K562 (cell line): Measurements from ENCODE around the gene BIRC5. TPM values are rescaled to one million over a fixed set of nuclear protein-coding genes. Genes with fewer than 3 reads are reported as not detected.

Experiments
- ARID2 ChIP-seq: fragments of 450-650 bp; IDR thresholded peaks from 2 replicates; pipeline ENCODE4 v1.6.1; 2017; ENCODE audit warnings: antibody characterized with exemption, mild to moderate bottlenecking
- CHD2 ChIP-seq: IDR thresholded peaks from 2 replicates; pipeline ENCODE4 v1.6.1; 2011; ENCODE audit warnings: low read depth, low read length
- HMG20A ChIP-seq: fragments of 450-650 bp; formaldehyde crosslinking; conservative IDR thresholded peaks from 2 replicates; pipeline ENCODE4 v1.4.0; 2020; ENCODE audit warnings: mild to moderate bottlenecking, mixed read lengths
- LCOR ChIP-seq: sonication (generic); formaldehyde crosslinking; IDR thresholded peaks from 2 replicates; pipeline ENCODE4 v1.8.0; 2022; ENCODE audit warnings: mild to moderate bottlenecking, missing genetic modification reagents
- POLR3A ChIP-seq: IDR thresholded peaks from 2 replicates; pipeline ENCODE4 v1.6.1; 2011; ENCODE audit warnings: borderline replicate concordance, mild to moderate bottlenecking, moderate library complexity; ENCODE audit not compliant: insufficient read length, insufficient read depth; ENCODE audit errors: extremely low read depth
- STAG1 ChIP-seq: sonication (generic); formaldehyde crosslinking; IDR thresholded peaks from 2 replicates; pipeline ENCODE4 v1.5.0; 2020; ENCODE audit warnings: missing genetic modification reagents, borderline replicate concordance
- ZKSCAN3 ChIP-seq: fragments of 250-450 bp; sonication (Bioruptor Pico); IDR thresholded peaks from 2 replicates; pipeline ENCODE4 v1.4.0; 2020
- ZNF133 ChIP-seq: fragments of 250-450 bp; sonication (Bioruptor Pico); IDR thresholded peaks from 2 replicates; pipeline ENCODE4 v1.4.0; 2020; ENCODE audit warnings: mild to moderate bottlenecking
- ZNF263 ChIP-seq: sonication (generic); formaldehyde crosslinking; IDR thresholded peaks from 2 replicates; pipeline ENCODE4 v1.8.0; 2022; ENCODE audit warnings: mild to moderate bottlenecking, missing genetic modification reagents, borderline replicate concordance
- ZNF764 ChIP-seq: fragments of 250-450 bp; sonication (Bioruptor Pico); IDR thresholded peaks from 2 replicates; pipeline ENCODE4 v1.4.0; 2020; ENCODE audit warnings: low read depth, mild to moderate bottlenecking, moderate library complexity
- ZSCAN29 ChIP-seq: fragments of 450-650 bp; IDR thresholded peaks from 2 replicates; pipeline ENCODE4 v1.6.1; 2017
- polyA plus RNA-seq, 8 experiments: library from polyadenylated mRNA; depleted of rRNA in 4 of 8; stranded (reverse) in 5 of 8; unstranded in 3 of 8; fragments of >200 nt; fragmentation: Nextera tagmentation in 2 of 8; fragmentation: Illumina TruSeq in 1 of 8; extraction: Ambion mirVana in 2 of 8; extraction: Trizol in 1 of 8; gene quantifications; 2 replicates each; pipeline versions ENCODE4 v1.2.1 to v1.2.3, GENCODE V29; 2011 to 2014; ENCODE audit warnings: inconsistent platforms in 1 of 8, missing spikeins in 1 of 8
- total RNA-seq, 7 experiments: library from RNA; depleted of rRNA in 6 of 7; stranded (reverse); fragments of >200 nt in 6 of 7; fragmentation: Illumina TruSeq in 2 of 7; extraction: Trizol in 2 of 7; gene quantifications; 2 replicates each; pipeline versions ENCODE4 v1.2.1 to v1.2.3, GENCODE V29; 2011 to 2021; ENCODE audit warnings: low replicate concordance in 1 of 7
- TF ChIP-seq, protein P1 (sequence below): fragments of 250-450 bp; sonication (Bioruptor Pico); IDR thresholded peaks from 2 replicates; pipeline ENCODE4 v1.4.0; 2020; ENCODE audit warnings: mild to moderate bottlenecking
- TF ChIP-seq, protein P2 (sequence below): sonication (generic); formaldehyde crosslinking; IDR thresholded peaks from 2 replicates; pipeline ENCODE4 v1.8.1; 2023; ENCODE audit warnings: mild to moderate bottlenecking, missing genetic modification reagents, moderate library complexity
- TF ChIP-seq, protein P3 (sequence below), 2 experiments: fragments of 450-650 bp; conservative IDR thresholded peaks; 2 replicates each; pipeline ENCODE4 v1.6.1; 2017; ENCODE audit warnings: mild to moderate bottlenecking in 2 of 2, moderate library complexity in 2 of 2
- TF ChIP-seq, protein P4 (sequence below): fragments of 250-450 bp; sonication (Bioruptor Pico); IDR thresholded peaks from 2 replicates; pipeline ENCODE4 v1.8.0; 2021; ENCODE audit warnings: mild to moderate bottlenecking, moderate library complexity
- TF ChIP-seq, protein P5 (sequence below): fragments of 450-650 bp; IDR thresholded peaks from 2 replicates; pipeline ENCODE4 v1.6.1; 2016; ENCODE audit warnings: low read depth, mild to moderate bottlenecking, moderate library complexity
- TF ChIP-seq, protein P6 (sequence below): fragments of 250-450 bp; sonication (Bioruptor Pico); IDR thresholded peaks from 2 replicates; pipeline ENCODE4 v1.5.0; 2021
- TF ChIP-seq, protein P7 (sequence below): fragments of 250-450 bp; sonication (Bioruptor Pico); IDR thresholded peaks from 2 replicates; pipeline ENCODE4 v1.8.0; 2021; ENCODE audit warnings: moderate library complexity, mild to moderate bottlenecking, inconsistent platforms

BIRC5 gene
- total and polyA plus RNA-seq, 9 of the 15 experiments (the other 6 are each of a cell fraction or from before 2014, with no cell fraction given) = 64.4 to 140 (median 101) TPM

DNA sequence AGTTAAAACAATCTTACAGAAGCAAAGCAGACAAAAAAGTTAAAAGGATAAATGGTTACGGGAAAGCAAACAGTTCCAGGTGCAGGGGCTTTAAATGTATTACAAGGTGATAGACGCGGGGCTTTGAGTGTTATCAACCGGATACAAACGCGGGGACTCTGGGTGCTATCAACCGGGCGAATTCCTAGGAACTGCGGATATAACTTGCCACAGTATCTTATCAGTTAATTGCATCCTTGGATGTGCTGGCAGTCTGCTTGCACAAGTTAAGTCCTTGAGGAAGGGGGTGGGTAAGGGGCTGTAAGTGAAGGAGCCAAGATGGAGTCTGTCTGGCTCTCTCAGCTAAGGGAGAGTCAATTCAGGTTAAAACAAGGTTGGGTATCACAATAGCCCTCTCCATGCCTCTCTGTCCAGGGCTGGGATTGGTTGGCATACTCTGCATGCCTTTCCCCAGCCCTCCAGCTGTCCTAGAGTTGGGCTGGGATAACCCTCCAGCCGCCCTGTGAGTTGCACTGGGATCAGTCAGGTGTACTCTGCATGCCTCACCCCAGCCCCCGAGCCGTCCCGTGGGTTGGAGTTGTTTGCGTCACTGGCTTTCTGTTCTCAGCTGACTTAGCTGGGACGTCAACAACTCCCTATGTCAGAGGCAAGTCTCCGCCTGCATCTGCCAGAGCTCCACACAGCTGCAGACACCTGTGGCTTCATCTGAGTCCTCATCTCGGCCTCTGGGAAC, 58.3 kb downstream of the BIRC5 start (continued):
- TF ChIP-seq, protein P1, sequence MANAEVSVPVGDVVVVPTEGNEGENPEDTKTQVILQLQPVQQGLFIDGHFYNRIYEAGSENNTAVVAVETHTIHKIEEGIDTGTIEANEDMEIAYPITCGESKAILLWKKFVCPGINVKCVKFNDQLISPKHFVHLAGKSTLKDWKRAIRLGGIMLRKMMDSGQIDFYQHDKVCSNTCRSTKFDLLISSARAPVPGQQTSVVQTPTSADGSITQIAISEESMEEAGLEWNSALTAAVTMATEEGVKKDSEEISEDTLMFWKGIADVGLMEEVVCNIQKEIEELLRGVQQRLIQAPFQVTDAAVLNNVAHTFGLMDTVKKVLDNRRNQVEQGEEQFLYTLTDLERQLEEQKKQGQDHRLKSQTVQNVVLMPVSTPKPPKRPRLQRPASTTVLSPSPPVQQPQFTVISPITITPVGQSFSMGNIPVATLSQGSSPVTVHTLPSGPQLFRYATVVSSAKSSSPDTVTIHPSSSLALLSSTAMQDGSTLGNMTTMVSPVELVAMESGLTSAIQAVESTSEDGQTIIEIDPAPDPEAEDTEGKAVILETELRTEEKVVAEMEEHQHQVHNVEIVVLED (CRISPR knock-in tag) = peak; percentile 91
- TF ChIP-seq HMG20A (CRISPR knock-in tag) (peak; percentile 99), ZKSCAN3 (CRISPR knock-in tag) (peak; percentile 98), CHD2 (no peak), ZNF133 (CRISPR knock-in tag) (peak; percentile 100), ZSCAN29 (peak; percentile 81), ZNF764 (peak; percentile 82), POLR3A (no peak), STAG1 (CRISPR knock-in tag) (no peak), ARID2 (no peak), LCOR (CRISPR knock-in tag) (no peak), ZNF263 (CRISPR knock-in tag) (no peak)
- TF ChIP-seq, protein P2, sequence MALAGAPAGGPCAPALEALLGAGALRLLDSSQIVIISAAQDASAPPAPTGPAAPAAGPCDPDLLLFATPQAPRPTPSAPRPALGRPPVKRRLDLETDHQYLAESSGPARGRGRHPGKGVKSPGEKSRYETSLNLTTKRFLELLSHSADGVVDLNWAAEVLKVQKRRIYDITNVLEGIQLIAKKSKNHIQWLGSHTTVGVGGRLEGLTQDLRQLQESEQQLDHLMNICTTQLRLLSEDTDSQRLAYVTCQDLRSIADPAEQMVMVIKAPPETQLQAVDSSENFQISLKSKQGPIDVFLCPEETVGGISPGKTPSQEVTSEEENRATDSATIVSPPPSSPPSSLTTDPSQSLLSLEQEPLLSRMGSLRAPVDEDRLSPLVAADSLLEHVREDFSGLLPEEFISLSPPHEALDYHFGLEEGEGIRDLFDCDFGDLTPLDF (CRISPR knock-in tag) = no peak
- TF ChIP-seq, protein P3, sequence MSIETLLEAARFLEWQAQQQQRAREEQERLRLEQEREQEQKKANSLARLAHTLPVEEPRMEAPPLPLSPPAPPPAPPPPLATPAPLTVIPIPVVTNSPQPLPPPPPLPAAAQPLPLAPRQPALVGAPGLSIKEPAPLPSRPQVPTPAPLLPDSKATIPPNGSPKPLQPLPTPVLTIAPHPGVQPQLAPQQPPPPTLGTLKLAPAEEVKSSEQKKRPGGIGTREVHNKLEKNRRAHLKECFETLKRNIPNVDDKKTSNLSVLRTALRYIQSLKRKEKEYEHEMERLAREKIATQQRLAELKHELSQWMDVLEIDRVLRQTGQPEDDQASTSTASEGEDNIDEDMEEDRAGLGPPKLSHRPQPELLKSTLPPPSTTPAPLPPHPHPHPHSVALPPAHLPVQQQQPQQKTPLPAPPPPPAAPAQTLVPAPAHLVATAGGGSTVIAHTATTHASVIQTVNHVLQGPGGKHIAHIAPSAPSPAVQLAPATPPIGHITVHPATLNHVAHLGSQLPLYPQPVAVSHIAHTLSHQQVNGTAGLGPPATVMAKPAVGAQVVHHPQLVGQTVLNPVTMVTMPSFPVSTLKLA (conservative IDR thresholded peaks at IDR 0.05) = peak in 1 of 2 experiments; percentile 57; a peak in 1 of 4 replicates
- TF ChIP-seq, protein P4, sequence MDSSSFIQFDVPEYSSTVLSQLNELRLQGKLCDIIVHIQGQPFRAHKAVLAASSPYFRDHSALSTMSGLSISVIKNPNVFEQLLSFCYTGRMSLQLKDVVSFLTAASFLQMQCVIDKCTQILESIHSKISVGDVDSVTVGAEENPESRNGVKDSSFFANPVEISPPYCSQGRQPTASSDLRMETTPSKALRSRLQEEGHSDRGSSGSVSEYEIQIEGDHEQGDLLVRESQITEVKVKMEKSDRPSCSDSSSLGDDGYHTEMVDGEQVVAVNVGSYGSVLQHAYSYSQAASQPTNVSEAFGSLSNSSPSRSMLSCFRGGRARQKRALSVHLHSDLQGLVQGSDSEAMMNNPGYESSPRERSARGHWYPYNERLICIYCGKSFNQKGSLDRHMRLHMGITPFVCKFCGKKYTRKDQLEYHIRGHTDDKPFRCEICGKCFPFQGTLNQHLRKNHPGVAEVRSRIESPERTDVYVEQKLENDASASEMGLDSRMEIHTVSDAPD (CRISPR knock-in tag) = peak; percentile 97
- TF ChIP-seq, protein P5, sequence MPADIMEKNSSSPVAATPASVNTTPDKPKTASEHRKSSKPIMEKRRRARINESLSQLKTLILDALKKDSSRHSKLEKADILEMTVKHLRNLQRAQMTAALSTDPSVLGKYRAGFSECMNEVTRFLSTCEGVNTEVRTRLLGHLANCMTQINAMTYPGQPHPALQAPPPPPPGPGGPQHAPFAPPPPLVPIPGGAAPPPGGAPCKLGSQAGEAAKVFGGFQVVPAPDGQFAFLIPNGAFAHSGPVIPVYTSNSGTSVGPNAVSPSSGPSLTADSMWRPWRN = no peak; the same call in 1 of the 2 replicates
- TF ChIP-seq, protein P6, sequence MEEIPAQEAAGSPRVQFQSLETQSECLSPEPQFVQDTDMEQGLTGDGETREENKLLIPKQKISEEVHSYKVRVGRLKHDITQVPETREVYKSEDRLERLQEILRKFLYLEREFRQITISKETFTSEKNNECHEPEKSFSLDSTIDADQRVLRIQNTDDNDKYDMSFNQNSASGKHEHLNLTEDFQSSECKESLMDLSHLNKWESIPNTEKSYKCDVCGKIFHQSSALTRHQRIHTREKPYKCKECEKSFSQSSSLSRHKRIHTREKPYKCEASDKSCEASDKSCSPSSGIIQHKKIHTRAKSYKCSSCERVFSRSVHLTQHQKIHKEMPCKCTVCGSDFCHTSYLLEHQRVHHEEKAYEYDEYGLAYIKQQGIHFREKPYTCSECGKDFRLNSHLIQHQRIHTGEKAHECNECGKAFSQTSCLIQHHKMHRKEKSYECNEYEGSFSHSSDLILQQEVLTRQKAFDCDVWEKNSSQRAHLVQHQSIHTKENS (CRISPR knock-in tag) = peak; percentile 97
- TF ChIP-seq, protein P7, sequence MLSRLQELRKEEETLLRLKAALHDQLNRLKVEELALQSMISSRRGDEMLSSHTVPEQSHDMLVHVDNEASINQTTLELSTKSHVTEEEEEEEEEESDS = peak; percentile 84
